Measurements from ENCODE around the gene PHF13.

Gene PHF13

GRCh38 chr1:6593810-6594209 is 19.7 kb upstream of the PHF13 start:
- DNase-seq = no peak
- H3K27me3 ChIP-seq = no peaks in the 10 kb centered on the region
- peaks cover 37% of the 10 kb centered on the region for H3K36me3 ChIP-seq
- H3K4me1 ChIP-seq = no peaks in the 10 kb centered on the region
- no peak for TF ChIP-seq CTCF (IDR thresholded peaks at IDR 0.05; ENCODE audit: low read depth, low read length)
- H3K9me3 ChIP-seq = no peaks in the 10 kb centered on the region
- H3K4me3 ChIP-seq (ENCODE audit: low read depth, low read length) = no peak overlapping the region

GRCh38 chr1:6594977-6595740 is 18.4 kb upstream of the PHF13 start:
- Histone ChIP-seq H3K36me3 (peaks cover 39% of the 10 kb centered on the region), H3K9me3 (no peaks in the 10 kb centered on the region), H3K4me1 (no peaks in the 10 kb centered on the region), H3K27me3 (no peaks in the 10 kb centered on the region), H3K4me3 (ENCODE audit: low read depth, low read length) (no peak overlapping the region)
- no peak for DNase-seq
- TF ChIP-seq CTCF (IDR thresholded peaks at IDR 0.05; ENCODE audit: low read depth, low read length) = no peak

- no peaks in the 10 kb centered on the region for H3K9me3 ChIP-seq
- H3K36me3 ChIP-seq = peaks cover 39% of the 10 kb centered on the region
- H3K27me3 ChIP-seq = no peaks in the 10 kb centered on the region
- DNase-seq = no peak
- H3K4me3 ChIP-seq (ENCODE audit: low read depth, low read length) = no peak overlapping the region
- no peaks in the 10 kb centered on the region for H3K4me1 ChIP-seq
- TF ChIP-seq CTCF (IDR thresholded peaks at IDR 0.05; ENCODE audit: low read depth, low read length) = no peak
Measured at GRCh38 chr1:6596351-6596750, 17.2 kb upstream of the PHF13 start.

GRCh38 chr1:6596886-6597776 is 16.4 kb upstream of the PHF13 start:
- Histone ChIP-seq H3K4me1 (no peaks in the 10 kb centered on the region), H3K27me3 (no peaks in the 10 kb centered on the region), H3K9me3 (no peaks in the 10 kb centered on the region), H3K36me3 (peaks cover 39% of the 10 kb centered on the region), H3K4me3 (ENCODE audit: low read depth, low read length) (no peak overlapping the region)
- no peak for DNase-seq
- TF ChIP-seq CTCF (IDR thresholded peaks at IDR 0.05; ENCODE audit: low read depth, low read length) = no peak

GRCh38 chr1:6597777-6598131 is 15.8 kb upstream of the PHF13 start:
- Histone ChIP-seq H3K4me3 (ENCODE audit: low read depth, low read length) (no peak overlapping the region), H3K36me3 (peaks cover 35% of the 10 kb centered on the region), H3K9me3 (no peaks in the 10 kb centered on the region), H3K4me1 (no peaks in the 10 kb centered on the region), H3K27me3 (no peaks in the 10 kb centered on the region)
- DNase-seq = no peak
- TF ChIP-seq CTCF (IDR thresholded peaks at IDR 0.05; ENCODE audit: low read depth, low read length) = no peak
